Ishikawa (cell line): Measurements from ENCODE around the gene ADCY5.

Experiments
- CEBPB ChIP-seq: IDR thresholded peaks from 2 replicates; pipeline ENCODE4 v1.6.1; 2012
- EGR1 ChIP-seq: IDR thresholded peaks from 2 replicates; pipeline ENCODE4 v1.6.1; 2012
- EP300 ChIP-seq: IDR thresholded peaks from 2 replicates; pipeline ENCODE4 v1.6.1; 2012; ENCODE audit warnings: borderline replicate concordance
- RAD21 ChIP-seq: IDR thresholded peaks from 2 replicates; pipeline ENCODE4 v1.6.1; 2012; ENCODE audit warnings: low read depth
- TCF12 ChIP-seq: IDR thresholded peaks from 2 replicates; pipeline ENCODE4 v1.6.1; 2012; ENCODE audit warnings: low read depth
- TEAD4 ChIP-seq: IDR thresholded peaks from 2 replicates; pipeline ENCODE4 v1.6.1; 2012
- YY1 ChIP-seq: IDR thresholded peaks from 2 replicates; pipeline ENCODE4 v1.6.1; 2012; ENCODE audit warnings: low read depth
- TF ChIP-seq, protein P1 (sequence below): IDR thresholded peaks from 2 replicates; pipeline ENCODE4 v1.6.1; 2012; ENCODE audit warnings: low read depth, mild to moderate bottlenecking

DNA sequence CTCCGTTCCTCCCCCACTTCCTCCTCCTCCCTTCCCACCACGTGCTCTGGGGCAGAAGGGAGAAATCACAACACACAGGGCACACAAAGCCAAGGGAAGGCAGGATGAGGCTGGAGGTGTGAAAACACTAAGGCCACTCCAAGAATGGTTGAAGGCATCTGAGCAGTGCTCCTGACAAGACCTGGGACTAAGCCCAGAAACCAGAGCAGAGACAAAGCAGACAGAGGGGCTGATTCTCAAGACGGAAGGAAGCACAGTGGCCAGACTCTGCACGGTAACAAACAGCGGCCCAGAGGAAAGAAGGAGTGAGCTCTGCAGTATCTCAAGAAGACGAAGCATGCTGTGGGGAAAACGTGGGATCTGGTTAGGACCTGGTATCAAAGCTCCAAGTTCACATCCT lies 78.1 kb downstream of the ADCY5 start:
- TF ChIP-seq YY1 (no peak), CEBPB (no peak), EP300 (no peak), TCF12 (no peak), TEAD4 (no peak), RAD21 (no peak), EGR1 (no peak)
- TF ChIP-seq, protein P1, sequence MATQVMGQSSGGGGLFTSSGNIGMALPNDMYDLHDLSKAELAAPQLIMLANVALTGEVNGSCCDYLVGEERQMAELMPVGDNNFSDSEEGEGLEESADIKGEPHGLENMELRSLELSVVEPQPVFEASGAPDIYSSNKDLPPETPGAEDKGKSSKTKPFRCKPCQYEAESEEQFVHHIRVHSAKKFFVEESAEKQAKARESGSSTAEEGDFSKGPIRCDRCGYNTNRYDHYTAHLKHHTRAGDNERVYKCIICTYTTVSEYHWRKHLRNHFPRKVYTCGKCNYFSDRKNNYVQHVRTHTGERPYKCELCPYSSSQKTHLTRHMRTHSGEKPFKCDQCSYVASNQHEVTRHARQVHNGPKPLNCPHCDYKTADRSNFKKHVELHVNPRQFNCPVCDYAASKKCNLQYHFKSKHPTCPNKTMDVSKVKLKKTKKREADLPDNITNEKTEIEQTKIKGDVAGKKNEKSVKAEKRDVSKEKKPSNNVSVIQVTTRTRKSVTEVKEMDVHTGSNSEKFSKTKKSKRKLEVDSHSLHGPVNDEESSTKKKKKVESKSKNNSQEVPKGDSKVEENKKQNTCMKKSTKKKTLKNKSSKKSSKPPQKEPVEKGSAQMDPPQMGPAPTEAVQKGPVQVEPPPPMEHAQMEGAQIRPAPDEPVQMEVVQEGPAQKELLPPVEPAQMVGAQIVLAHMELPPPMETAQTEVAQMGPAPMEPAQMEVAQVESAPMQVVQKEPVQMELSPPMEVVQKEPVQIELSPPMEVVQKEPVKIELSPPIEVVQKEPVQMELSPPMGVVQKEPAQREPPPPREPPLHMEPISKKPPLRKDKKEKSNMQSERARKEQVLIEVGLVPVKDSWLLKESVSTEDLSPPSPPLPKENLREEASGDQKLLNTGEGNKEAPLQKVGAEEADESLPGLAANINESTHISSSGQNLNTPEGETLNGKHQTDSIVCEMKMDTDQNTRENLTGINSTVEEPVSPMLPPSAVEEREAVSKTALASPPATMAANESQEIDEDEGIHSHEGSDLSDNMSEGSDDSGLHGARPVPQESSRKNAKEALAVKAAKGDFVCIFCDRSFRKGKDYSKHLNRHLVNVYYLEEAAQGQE: no peak
